RWPE1 (cell line): Measurements from ENCODE around the gene MXRA8.
"Not testable (repeated sequence)": the region's sequence is repeated elsewhere in the genome, so short reads cannot be mapped to it uniquely, and the experiment has no call there.

ENCODE experiments used
- CTCF ChIA-PET: fragments of 350-600 bp; sonication (Branson Sonifier 250); formaldehyde crosslinking; extraction: SDS; loops from one replicate; lab custom pipeline; 2021; lab: Yijun Ruan, JAX
- POLR2A ChIA-PET: fragments of 400-600 bp; formaldehyde crosslinking; extraction: SDS; loops from one replicate; lab custom pipeline; 2020; ENCODE audit warnings: antibody characterized with exemption; ENCODE audit not compliant: low non-redundant PET; lab: Yijun Ruan, JAX
- DNase-seq: peaks from one replicate; pipeline ENCODE4 v3.0.0; 2012; ENCODE audit warnings: low spot score
- H3K27ac ChIP-seq: fragments of 450-650 bp; 2 replicates; pipeline ENCODE4 v1.5.1; 2017
- TF ChIP-seq, protein P1 (sequence below): fragments of 450-650 bp; conservative IDR thresholded peaks from 2 replicates; pipeline ENCODE4 v1.5.1; 2017; ENCODE audit warnings: low read depth, mild to moderate bottlenecking

MXRA8 gene, protein sequence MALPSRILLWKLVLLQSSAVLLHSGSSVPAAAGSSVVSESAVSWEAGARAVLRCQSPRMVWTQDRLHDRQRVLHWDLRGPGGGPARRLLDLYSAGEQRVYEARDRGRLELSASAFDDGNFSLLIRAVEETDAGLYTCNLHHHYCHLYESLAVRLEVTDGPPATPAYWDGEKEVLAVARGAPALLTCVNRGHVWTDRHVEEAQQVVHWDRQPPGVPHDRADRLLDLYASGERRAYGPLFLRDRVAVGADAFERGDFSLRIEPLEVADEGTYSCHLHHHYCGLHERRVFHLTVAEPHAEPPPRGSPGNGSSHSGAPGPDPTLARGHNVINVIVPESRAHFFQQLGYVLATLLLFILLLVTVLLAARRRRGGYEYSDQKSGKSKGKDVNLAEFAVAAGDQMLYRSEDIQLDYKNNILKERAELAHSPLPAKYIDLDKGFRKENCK

DNA sequence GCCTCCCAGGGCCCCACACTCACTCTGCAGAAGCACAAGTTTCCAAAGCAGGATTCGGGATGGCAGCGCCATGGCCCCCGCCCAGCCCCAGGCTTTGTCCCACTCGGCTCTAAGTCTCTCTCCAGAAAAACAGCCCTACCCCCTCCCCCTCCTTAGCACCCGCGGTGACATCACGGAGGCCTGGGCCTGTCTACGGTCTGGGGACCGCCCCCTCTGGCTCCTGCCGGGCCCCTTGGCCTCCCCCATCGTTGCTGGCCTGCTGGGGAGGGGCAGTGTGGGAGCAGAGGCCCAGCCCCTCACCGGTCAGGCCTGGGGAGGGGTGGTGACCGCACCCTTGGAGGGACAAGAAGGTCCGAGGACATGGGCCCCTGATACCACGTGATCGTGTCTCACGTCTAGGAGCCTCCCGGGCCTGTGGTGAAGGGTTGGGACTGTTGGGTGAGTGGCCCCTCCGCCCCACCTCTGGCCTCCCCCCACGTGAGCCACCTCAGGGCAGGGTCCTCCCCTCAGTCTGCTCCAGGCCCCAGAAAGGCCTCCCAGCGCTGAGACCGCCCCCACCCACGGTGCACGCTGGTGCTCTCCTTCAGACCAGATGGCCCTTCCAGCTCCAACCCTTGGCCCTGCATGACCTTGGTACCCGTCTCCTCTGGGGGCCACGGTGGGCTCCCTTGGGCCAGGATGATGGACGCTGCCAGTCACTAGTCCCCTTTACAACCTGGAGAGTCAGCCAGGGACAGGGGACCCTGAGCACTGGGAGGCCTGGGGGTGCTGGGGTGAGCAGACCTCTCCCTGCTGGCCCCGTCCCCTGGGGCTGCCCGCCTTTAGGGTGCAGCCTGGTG lies at the start of gene MXRA8:
TSS of gene MXRA8 (minus strand) at position 123 of the 839 bp plus-strand sequence. CDS start at position 72, 51 bp downstream.
- CTCF ChIA-PET, result interaction anchor here (0.6 kb wide), 1 partner anchor 19 kb away, joined by 7 read pairs; no protein-coding TSS in a partner anchor
- peak within 1 kb of the TSS; percentile 55 for H3K27ac ChIP-seq
- POLR2A ChIA-PET, result no interaction called here
- TF ChIP-seq, protein P1, sequence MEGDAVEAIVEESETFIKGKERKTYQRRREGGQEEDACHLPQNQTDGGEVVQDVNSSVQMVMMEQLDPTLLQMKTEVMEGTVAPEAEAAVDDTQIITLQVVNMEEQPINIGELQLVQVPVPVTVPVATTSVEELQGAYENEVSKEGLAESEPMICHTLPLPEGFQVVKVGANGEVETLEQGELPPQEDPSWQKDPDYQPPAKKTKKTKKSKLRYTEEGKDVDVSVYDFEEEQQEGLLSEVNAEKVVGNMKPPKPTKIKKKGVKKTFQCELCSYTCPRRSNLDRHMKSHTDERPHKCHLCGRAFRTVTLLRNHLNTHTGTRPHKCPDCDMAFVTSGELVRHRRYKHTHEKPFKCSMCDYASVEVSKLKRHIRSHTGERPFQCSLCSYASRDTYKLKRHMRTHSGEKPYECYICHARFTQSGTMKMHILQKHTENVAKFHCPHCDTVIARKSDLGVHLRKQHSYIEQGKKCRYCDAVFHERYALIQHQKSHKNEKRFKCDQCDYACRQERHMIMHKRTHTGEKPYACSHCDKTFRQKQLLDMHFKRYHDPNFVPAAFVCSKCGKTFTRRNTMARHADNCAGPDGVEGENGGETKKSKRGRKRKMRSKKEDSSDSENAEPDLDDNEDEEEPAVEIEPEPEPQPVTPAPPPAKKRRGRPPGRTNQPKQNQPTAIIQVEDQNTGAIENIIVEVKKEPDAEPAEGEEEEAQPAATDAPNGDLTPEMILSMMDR, result no peak
- no peak for DNase-seq

DNA sequence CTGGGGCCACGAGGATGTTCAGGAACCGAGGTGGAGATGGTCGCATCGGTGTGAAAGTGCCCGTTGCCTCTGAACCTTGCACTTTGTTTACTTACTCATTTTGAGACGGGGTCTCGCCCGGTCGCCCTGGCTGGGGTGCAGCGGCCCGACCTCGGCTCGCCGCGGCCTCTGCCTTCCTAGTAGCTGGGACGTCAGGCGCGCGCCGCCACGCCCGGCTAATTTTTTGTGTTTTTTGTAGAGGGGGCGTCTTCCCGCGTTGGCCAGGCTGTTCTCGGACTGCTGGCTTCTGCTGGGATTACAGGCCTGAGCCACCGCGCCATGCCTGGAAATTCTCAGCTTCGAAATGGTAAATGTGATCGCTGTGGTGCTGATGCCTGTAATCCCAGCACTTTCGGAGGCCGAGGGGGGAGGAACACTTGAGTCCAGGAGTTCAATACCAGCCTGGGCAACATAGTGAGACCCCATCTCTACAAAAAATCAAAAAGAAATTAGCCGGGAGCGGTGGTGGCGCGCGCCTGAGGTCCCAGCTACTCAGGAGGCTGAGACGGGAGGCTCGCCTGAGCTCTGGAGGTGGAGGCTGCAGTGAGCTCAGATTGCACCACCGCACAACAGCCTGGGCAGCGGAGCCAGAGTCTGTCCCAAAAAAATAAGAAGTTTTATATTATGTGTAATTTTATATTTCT lies 49.4 kb upstream of the MXRA8 start:
- TF ChIP-seq, protein P1, result no peak
- peak overlapping the region; percentile 82 for H3K27ac ChIP-seq
- ChIA-PET POLR2A (interaction anchor here (0.6 to 1.6 kb wide), 5 partner anchors 9 to 31 kb away, joined by 3 to 6 read pairs (median 3); partner anchors contain the start of gene CCNL2), CTCF (interaction anchor here (0.6 to 3.0 kb wide), 5 partner anchors 13 to 498 kb away, joined by 3 to 15 read pairs (median 3); partner anchors contain the start of gene ANKRD65)
- DNase-seq, result no peak

GRCh38 chr1:1406821-1407635 lies 48.7 kb upstream of the MXRA8 start, which contains the start of gene MRPL20:
MRPL20 (minus strand) TSS chr1:1407293; CDS start chr1:1407217, 76 bp downstream.
- peak within 1 kb of the TSS; percentile 82 for H3K27ac ChIP-seq
- ChIA-PET POLR2A (interaction anchor here (0.6 to 1.6 kb wide), 6 partner anchors 8 to 56 kb away, joined by 3 to 6 read pairs (median 4); partner anchors contain the start of gene CCNL2), CTCF (interaction anchor here (0.6 to 3.0 kb wide), 5 partner anchors 13 to 499 kb away, joined by 3 to 15 read pairs (median 3); partner anchors contain the start of gene ANKRD65)
- TF ChIP-seq, protein P1, result no peak
- DNase-seq, result peak; percentile 89

- POLR2A ChIA-PET, result interaction anchor here (0.5 to 1.6 kb wide), 3 partner anchors 23 to 56 kb away, joined by 4 to 6 read pairs (median 5); no protein-coding TSS in a partner anchor
- no peak for DNase-seq
- CTCF ChIA-PET, result interaction anchor here (0.8 to 3.0 kb wide), 2 partner anchors 35 to 99 kb away, joined by 3 to 15 read pairs; no protein-coding TSS in a partner anchor
- H3K27ac ChIP-seq, result peak overlapping the region; percentile 82
- TF ChIP-seq, protein P1, result no peak
Observed at GRCh38 chr1:1406101-1406820, 47.9 kb upstream of the MXRA8 start.

DNA sequence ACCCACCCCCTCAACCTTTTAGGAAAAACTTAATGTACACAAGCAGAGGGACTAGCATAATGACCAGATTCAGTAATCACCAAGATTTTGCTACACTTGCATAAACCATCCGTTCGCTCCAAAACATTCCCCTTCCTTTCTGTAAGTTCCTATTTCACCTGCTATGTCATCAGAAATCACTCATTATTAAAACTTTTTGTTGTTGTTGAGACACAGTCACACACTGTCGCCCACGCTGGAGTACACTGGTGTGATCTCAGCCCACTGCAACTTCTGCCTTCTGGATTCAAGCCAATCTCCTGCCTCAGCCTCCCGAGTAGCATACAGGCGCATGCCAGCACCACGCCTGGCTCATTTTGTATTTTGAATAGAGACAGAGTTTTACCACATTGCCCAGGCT lies 45.3 kb upstream of the MXRA8 start:
- TF ChIP-seq, protein P1, result no peak
- POLR2A ChIA-PET, result no interaction called here
- peak overlapping the region; percentile 82 for H3K27ac ChIP-seq
- CTCF ChIA-PET, result no interaction called here
- DNase-seq, result no peak

DNA sequence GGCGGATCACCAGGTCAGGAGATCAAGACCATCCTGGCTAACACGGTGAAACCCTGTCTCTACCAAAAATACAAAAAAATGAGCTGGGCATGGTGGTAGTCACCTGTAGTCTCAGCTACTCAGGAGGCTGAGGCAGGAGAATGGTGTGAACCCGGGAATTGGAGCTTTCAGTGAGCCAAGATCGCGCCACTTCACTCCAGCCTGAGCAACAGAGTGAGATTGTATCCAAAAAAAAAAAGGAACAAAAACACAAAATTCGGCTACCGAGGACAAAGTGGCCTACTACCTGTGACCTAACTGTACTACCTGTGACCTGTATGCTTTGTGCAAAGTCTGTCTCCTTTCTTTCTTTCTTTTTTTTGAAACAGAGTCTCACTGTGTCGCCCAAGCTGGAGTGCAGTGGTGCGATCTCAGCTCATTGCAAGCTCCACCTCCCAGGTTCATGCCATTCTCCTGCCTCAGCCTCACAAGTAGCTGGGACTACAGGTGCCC lies 44.6 kb upstream of the MXRA8 start:
- peak overlapping the region; percentile 82 for H3K27ac ChIP-seq
- CTCF ChIA-PET, result interaction anchor here (1.0 to 1.4 kb wide), 2 partner anchors 12 to 39 kb away, joined by 5 to 9 read pairs; no protein-coding TSS in a partner anchor
- DNase-seq, POLR2A ChIA-PET: not testable (repeated sequence)
